HepG2 (cell line): Measurements from ENCODE around the gene CACNA1G. TPM values are rescaled to one million over a fixed set of nuclear protein-coding genes. Genes with fewer than 3 reads are reported as not detected.

Experiments
- ADNP ChIP-seq: sonication (generic); formaldehyde crosslinking; IDR thresholded peaks from 2 replicates; pipeline ENCODE4 v1.4.0; 2020; ENCODE audit warnings: missing genetic modification reagents
- BRCA1 ChIP-seq: sonication (generic); formaldehyde crosslinking; IDR thresholded peaks from 2 replicates; pipeline ENCODE4 v1.4.0; 2020; ENCODE audit warnings: missing genetic modification reagents
- ETV6 ChIP-seq: sonication (generic); formaldehyde crosslinking; conservative IDR thresholded peaks from 2 replicates; pipeline ENCODE4 v1.4.0; 2020; ENCODE audit warnings: missing genetic modification reagents
- FOXM1 ChIP-seq: sonication (generic); formaldehyde crosslinking; IDR thresholded peaks from 2 replicates; pipeline ENCODE4 v1.5.0; 2020; ENCODE audit warnings: missing genetic modification reagents
- GATAD1 ChIP-seq: IDR thresholded peaks from 2 replicates; pipeline ENCODE4 v1.6.1; 2016; ENCODE audit warnings: missing genetic modification reagents, missing compliant biosample characterization
- KAT8 ChIP-seq: IDR thresholded peaks from 2 replicates; pipeline ENCODE4 v1.6.1; 2016; ENCODE audit warnings: missing genetic modification reagents, missing compliant biosample characterization
- MLLT10 ChIP-seq: sonication (generic); formaldehyde crosslinking; IDR thresholded peaks from 2 replicates; pipeline ENCODE4 v1.4.0; 2020; ENCODE audit warnings: missing genetic modification reagents
- PHF20 ChIP-seq: sonication (generic); formaldehyde crosslinking; IDR thresholded peaks from 2 replicates; pipeline ENCODE4 v1.5.0; 2020; ENCODE audit warnings: mild to moderate bottlenecking, missing genetic modification reagents
- SMARCE1 ChIP-seq: fragments of 450-650 bp; IDR thresholded peaks from 2 replicates; pipeline ENCODE4 v1.6.1; 2017; ENCODE audit warnings: borderline replicate concordance
- ZNF20 ChIP-seq: sonication (generic); formaldehyde crosslinking; IDR thresholded peaks from 2 replicates; pipeline ENCODE4 v1.4.0; 2020; ENCODE audit warnings: mild to moderate bottlenecking, moderate library complexity, missing genetic modification reagents
- ZNF383 ChIP-seq: sonication (generic); formaldehyde crosslinking; IDR thresholded peaks from 2 replicates; pipeline ENCODE4 v1.4.0; 2020; ENCODE audit warnings: missing genetic modification reagents, mild to moderate bottlenecking, borderline replicate concordance
- ZNF616 ChIP-seq: sonication (generic); formaldehyde crosslinking; IDR thresholded peaks from 2 replicates; pipeline ENCODE4 v1.5.0; 2020; ENCODE audit warnings: low read depth, mild to moderate bottlenecking, missing genetic modification reagents
- ZNF644 ChIP-seq: IDR thresholded peaks from 2 replicates; pipeline ENCODE4 v1.6.1; 2016; ENCODE audit warnings: low read depth
- ZNF816 ChIP-seq: sonication (generic); formaldehyde crosslinking; IDR thresholded peaks from 2 replicates; pipeline ENCODE4 v1.8.0; 2022; ENCODE audit warnings: missing genetic modification reagents, mild to moderate bottlenecking, borderline replicate concordance
- ZSCAN9 ChIP-seq: IDR thresholded peaks from 2 replicates; pipeline ENCODE4 v1.6.1; 2016; ENCODE audit warnings: borderline replicate concordance
- ZZZ3 ChIP-seq: sonication (generic); formaldehyde crosslinking; IDR thresholded peaks from 2 replicates; pipeline ENCODE4 v1.4.0; 2020; ENCODE audit warnings: missing genetic modification reagents, mild to moderate bottlenecking, borderline replicate concordance
- polyA plus RNA-seq, 8 experiments: library from polyadenylated mRNA; depleted of rRNA in 3 of 8; stranded (reverse) in 7 of 8; unstranded in 1 of 8; fragments of >200 nt; fragmentation: Illumina TruSeq in 4 of 8; extraction: Trizol in 4 of 8; gene quantifications; 2 replicates each; pipeline versions ENCODE4 v1.2.1 to v1.2.3, GENCODE V29; 2011 to 2016; ENCODE audit warnings: low read depth in 4 of 8, missing spikeins in 1 of 8, mixed read lengths in 1 of 8; ENCODE audit not compliant: insufficient read depth in 1 of 8
- total RNA-seq, 5 experiments: library from RNA; depleted of rRNA; stranded (reverse); fragments of >200 nt; fragmentation: Illumina TruSeq; extraction: Trizol; gene quantifications; 2 replicates each; pipeline ENCODE4 v1.2.3, GENCODE V29; 2016; ENCODE audit warnings: low read depth in 1 of 5
- TF ChIP-seq, protein P1 (sequence below): sonication (generic); formaldehyde crosslinking; IDR thresholded peaks from 2 replicates; pipeline ENCODE4 v1.8.0; 2022; ENCODE audit warnings: missing genetic modification reagents, mild to moderate bottlenecking, inconsistent platforms, borderline replicate concordance
- TF ChIP-seq, protein P2 (sequence below): sonication (generic); formaldehyde crosslinking; IDR thresholded peaks from 2 replicates; pipeline ENCODE4 v1.5.0; 2020; ENCODE audit warnings: missing genetic modification reagents
- TF ChIP-seq, protein P3 (sequence below): sonication (generic); formaldehyde crosslinking; IDR thresholded peaks from 2 replicates; pipeline ENCODE4 v1.4.0; 2020; ENCODE audit warnings: missing genetic modification reagents, borderline replicate concordance
- TF ChIP-seq, protein P4 (sequence below): sonication (generic); formaldehyde crosslinking; IDR thresholded peaks from 2 replicates; pipeline ENCODE4 v1.5.1; 2020; ENCODE audit warnings: missing genetic modification reagents, mild to moderate bottlenecking, borderline replicate concordance
- TF ChIP-seq, protein P5 (sequence below): sonication (generic); formaldehyde crosslinking; IDR thresholded peaks from 2 replicates; pipeline ENCODE4 v1.4.0; 2020; ENCODE audit warnings: missing genetic modification reagents

Gene CACNA1G
- total and polyA plus RNA-seq, 2 of the 13 experiments (the other 11 are each of a cell fraction or from before 2014, with no cell fraction given), result 0.02 TPM; not detected in 1

DNA sequence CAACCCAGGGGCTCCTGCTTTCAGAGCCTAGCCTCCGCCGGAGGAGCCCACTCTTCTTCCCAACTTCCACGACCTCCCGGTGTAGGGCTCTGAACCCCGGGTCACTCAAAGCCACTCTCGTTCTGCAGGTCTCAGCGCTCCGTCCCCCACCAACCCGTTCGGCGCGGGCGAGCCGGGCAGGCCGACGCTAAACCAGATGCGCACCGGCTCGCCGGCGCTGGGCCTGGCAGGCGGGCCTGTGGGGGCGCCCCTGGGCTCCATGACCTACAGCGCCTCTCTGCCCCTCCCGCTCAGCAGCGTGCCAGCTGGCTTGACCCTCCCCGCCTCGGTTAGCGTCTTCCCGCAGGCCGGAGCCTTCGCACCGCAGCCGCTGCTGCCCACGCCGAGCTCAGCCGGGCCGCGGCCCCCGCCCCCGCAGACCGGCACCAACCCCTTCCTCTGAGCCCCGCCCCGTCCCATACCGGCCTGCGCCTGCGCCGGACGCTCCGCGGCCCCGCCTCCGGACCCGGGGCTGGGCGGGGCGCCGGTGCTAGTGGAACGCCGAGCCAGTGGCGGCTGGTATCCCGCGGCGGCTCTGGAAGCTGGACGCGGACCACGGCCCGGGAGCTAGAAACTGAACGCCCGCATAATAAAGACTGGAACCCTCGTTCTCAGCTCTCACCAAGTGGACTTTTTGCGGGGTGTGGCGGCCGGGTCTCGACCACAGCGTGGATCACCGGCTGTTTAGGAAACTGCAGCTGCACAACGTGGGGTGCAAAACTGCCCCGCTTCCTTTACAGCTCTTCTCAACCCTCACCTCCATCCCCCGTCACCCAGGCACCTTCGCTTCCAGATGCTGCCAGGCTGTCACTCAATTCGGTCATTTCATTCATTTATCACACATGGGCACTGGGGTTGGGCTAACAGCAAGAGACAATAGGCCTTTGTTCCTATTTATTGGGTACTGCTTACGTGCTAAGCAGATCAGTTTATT lies 18.5 kb upstream of the CACNA1G start (continued):
- 0 out of 2 replicates have a peak, but pooled peaks have one; percentile 28 for TF ChIP-seq FOXM1 (CRISPR knock-in tag)
- no peak for TF ChIP-seq ADNP (CRISPR knock-in tag)
- peak; percentile 43; the same call in 1 of the 2 replicates for TF ChIP-seq ZNF383 (CRISPR knock-in tag)
- TF ChIP-seq ZNF20 (CRISPR knock-in tag), result no peak
- no peak for TF ChIP-seq MLLT10
- TF ChIP-seq, protein P1, sequence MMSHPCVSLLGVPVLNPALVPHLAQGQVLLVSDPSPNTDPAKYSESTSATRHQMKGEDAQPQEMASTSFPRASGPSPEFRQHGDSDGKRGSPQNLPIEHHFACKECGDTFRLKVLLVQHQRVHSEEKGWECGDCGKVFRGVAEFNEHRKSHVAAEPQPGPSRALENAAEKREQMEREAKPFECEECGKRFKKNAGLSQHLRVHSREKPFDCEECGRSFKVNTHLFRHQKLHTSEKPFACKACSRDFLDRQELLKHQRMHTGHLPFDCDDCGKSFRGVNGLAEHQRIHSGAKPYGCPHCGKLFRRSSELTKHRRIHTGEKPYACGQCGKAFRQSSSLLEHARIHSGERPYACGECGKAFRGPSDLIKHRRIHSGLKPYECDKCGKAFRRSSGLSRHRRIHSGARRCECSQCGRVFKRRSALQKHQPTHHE (CRISPR knock-in tag), result peak; percentile 46; the same call in 1 of the 2 replicates
- TF ChIP-seq, protein P2, sequence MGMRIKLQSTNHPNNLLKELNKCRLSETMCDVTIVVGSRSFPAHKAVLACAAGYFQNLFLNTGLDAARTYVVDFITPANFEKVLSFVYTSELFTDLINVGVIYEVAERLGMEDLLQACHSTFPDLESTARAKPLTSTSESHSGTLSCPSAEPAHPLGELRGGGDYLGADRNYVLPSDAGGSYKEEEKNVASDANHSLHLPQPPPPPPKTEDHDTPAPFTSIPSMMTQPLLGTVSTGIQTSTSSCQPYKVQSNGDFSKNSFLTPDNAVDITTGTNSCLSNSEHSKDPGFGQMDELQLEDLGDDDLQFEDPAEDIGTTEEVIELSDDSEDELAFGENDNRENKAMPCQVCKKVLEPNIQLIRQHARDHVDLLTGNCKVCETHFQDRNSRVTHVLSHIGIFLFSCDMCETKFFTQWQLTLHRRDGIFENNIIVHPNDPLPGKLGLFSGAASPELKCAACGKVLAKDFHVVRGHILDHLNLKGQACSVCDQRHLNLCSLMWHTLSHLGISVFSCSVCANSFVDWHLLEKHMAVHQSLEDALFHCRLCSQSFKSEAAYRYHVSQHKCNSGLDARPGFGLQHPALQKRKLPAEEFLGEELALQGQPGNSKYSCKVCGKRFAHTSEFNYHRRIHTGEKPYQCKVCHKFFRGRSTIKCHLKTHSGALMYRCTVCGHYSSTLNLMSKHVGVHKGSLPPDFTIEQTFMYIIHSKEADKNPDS (CRISPR knock-in tag), result no peak
- TF ChIP-seq BRCA1 (CRISPR knock-in tag), result no peak
- TF ChIP-seq, protein P3, sequence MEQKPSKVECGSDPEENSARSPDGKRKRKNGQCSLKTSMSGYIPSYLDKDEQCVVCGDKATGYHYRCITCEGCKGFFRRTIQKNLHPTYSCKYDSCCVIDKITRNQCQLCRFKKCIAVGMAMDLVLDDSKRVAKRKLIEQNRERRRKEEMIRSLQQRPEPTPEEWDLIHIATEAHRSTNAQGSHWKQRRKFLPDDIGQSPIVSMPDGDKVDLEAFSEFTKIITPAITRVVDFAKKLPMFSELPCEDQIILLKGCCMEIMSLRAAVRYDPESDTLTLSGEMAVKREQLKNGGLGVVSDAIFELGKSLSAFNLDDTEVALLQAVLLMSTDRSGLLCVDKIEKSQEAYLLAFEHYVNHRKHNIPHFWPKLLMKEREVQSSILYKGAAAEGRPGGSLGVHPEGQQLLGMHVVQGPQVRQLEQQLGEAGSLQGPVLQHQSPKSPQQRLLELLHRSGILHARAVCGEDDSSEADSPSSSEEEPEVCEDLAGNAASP, result 0 out of 2 replicates have a peak, but pooled peaks have one; percentile 15
- TF ChIP-seq PHF20 (CRISPR knock-in tag), result peak; percentile 60
- TF ChIP-seq ZZZ3 (CRISPR knock-in tag), result 0 out of 2 replicates have a peak, but pooled peaks have one; percentile 14
- no peak for TF ChIP-seq GATAD1
- TF ChIP-seq ZNF816 (CRISPR knock-in tag), result no peak
- TF ChIP-seq, protein P4, sequence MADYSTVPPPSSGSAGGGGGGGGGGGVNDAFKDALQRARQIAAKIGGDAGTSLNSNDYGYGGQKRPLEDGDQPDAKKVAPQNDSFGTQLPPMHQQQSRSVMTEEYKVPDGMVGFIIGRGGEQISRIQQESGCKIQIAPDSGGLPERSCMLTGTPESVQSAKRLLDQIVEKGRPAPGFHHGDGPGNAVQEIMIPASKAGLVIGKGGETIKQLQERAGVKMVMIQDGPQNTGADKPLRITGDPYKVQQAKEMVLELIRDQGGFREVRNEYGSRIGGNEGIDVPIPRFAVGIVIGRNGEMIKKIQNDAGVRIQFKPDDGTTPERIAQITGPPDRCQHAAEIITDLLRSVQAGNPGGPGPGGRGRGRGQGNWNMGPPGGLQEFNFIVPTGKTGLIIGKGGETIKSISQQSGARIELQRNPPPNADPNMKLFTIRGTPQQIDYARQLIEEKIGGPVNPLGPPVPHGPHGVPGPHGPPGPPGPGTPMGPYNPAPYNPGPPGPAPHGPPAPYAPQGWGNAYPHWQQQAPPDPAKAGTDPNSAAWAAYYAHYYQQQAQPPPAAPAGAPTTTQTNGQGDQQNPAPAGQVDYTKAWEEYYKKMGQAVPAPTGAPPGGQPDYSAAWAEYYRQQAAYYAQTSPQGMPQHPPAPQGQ (CRISPR knock-in tag), result no peak
- TF ChIP-seq SMARCE1, result no peak
- TF ChIP-seq KAT8 (CRISPR knock-in tag), result peak; percentile 71
- TF ChIP-seq, protein P5, sequence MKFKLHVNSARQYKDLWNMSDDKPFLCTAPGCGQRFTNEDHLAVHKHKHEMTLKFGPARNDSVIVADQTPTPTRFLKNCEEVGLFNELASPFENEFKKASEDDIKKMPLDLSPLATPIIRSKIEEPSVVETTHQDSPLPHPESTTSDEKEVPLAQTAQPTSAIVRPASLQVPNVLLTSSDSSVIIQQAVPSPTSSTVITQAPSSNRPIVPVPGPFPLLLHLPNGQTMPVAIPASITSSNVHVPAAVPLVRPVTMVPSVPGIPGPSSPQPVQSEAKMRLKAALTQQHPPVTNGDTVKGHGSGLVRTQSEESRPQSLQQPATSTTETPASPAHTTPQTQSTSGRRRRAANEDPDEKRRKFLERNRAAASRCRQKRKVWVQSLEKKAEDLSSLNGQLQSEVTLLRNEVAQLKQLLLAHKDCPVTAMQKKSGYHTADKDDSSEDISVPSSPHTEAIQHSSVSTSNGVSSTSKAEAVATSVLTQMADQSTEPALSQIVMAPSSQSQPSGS (CRISPR knock-in tag), result no peak
- TF ChIP-seq ETV6, result peak; percentile 79
- peak; percentile 9; the same call in 1 of the 2 replicates for TF ChIP-seq ZSCAN9 (CRISPR knock-in tag)
- TF ChIP-seq ZNF616 (CRISPR knock-in tag), result peak; percentile 72; the same call in 1 of the 2 replicates
- TF ChIP-seq ZNF644 (CRISPR knock-in tag), result no peak
